Measurements from ENCODE around the gene RARB.

The RARB gene

GRCh38 chr3:25412269-25412668 is 15.8 kb upstream of the RARB start:
- no peak overlapping the region for H3K4me3 ChIP-seq (ENCODE audit: low read length)
- no peak for TF ChIP-seq EZH2phosphoT487 (IDR thresholded peaks at IDR 0.05; ENCODE audit: low read depth)
- TF ChIP-seq, protein P1, sequence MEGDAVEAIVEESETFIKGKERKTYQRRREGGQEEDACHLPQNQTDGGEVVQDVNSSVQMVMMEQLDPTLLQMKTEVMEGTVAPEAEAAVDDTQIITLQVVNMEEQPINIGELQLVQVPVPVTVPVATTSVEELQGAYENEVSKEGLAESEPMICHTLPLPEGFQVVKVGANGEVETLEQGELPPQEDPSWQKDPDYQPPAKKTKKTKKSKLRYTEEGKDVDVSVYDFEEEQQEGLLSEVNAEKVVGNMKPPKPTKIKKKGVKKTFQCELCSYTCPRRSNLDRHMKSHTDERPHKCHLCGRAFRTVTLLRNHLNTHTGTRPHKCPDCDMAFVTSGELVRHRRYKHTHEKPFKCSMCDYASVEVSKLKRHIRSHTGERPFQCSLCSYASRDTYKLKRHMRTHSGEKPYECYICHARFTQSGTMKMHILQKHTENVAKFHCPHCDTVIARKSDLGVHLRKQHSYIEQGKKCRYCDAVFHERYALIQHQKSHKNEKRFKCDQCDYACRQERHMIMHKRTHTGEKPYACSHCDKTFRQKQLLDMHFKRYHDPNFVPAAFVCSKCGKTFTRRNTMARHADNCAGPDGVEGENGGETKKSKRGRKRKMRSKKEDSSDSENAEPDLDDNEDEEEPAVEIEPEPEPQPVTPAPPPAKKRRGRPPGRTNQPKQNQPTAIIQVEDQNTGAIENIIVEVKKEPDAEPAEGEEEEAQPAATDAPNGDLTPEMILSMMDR (IDR thresholded peaks at IDR 0.05; ENCODE audit: low read depth, low read length): no peak
- H3K27ac ChIP-seq (ENCODE audit: low read length): no peak overlapping the region
- no peaks in the 10 kb centered on the region for H4K20me1 ChIP-seq (ENCODE audit: insufficient read depth, low read length)
- no peaks in the 10 kb centered on the region for H3K4me1 ChIP-seq (ENCODE audit: low read length)
- H3K9me3 ChIP-seq (ENCODE audit: insufficient read depth, low read length): no peaks in the 10 kb centered on the region
- no peak overlapping the region for H3K9ac ChIP-seq (ENCODE audit: low read length)
- no peaks in the 10 kb centered on the region for H3K79me2 ChIP-seq (ENCODE audit: low read length)
- H3K4me2 ChIP-seq (ENCODE audit: low read length): no peak overlapping the region
- H2AFZ ChIP-seq (ENCODE audit: low read depth, low read length): no peak overlapping the region
- no peaks in the 10 kb centered on the region for H3K27me3 ChIP-seq (ENCODE audit: low read depth, low read length)
- no peaks in the 10 kb centered on the region for H3K36me3 ChIP-seq (replicated peaks; ENCODE audit: low read depth, low read length)

GRCh38 chr3:25416176-25416575 is 11.9 kb upstream of the RARB start:
- Histone ChIP-seq H3K36me3 (replicated peaks; ENCODE audit: low read depth, low read length) (no peaks in the 10 kb centered on the region), H3K4me1 (ENCODE audit: low read length) (no peaks in the 10 kb centered on the region), H2AFZ (ENCODE audit: low read depth, low read length) (no peak overlapping the region), H3K9me3 (ENCODE audit: insufficient read depth, low read length) (no peaks in the 10 kb centered on the region), H3K4me2 (ENCODE audit: low read length) (no peak overlapping the region), H3K4me3 (ENCODE audit: low read length) (no peak overlapping the region), H3K27ac (ENCODE audit: low read length) (no peak overlapping the region), H3K79me2 (ENCODE audit: low read length) (no peaks in the 10 kb centered on the region), H3K9ac (ENCODE audit: low read length) (no peak overlapping the region), H4K20me1 (ENCODE audit: insufficient read depth, low read length) (no peaks in the 10 kb centered on the region), H3K27me3 (ENCODE audit: low read depth, low read length) (no peaks in the 10 kb centered on the region)
- no peak for TF ChIP-seq EZH2phosphoT487 (IDR thresholded peaks at IDR 0.05; ENCODE audit: low read depth)
- TF ChIP-seq, protein P1 (IDR thresholded peaks at IDR 0.05; ENCODE audit: low read depth, low read length): no peak

- no peaks in the 10 kb centered on the region for H3K36me3 ChIP-seq (replicated peaks; ENCODE audit: low read depth, low read length)
- no peaks in the 10 kb centered on the region for H3K79me2 ChIP-seq (ENCODE audit: low read length)
- H3K27ac ChIP-seq (ENCODE audit: low read length): no peak overlapping the region
- TF ChIP-seq, protein P1 (IDR thresholded peaks at IDR 0.05; ENCODE audit: low read depth, low read length): no peak
- no peak for TF ChIP-seq EZH2phosphoT487 (IDR thresholded peaks at IDR 0.05; ENCODE audit: low read depth)
- H3K4me2 ChIP-seq (ENCODE audit: low read length): no peak overlapping the region
- no peaks in the 10 kb centered on the region for H4K20me1 ChIP-seq (ENCODE audit: insufficient read depth, low read length)
- no peaks in the 10 kb centered on the region for H3K9me3 ChIP-seq (ENCODE audit: insufficient read depth, low read length)
- no peak overlapping the region for H3K9ac ChIP-seq (ENCODE audit: low read length)
- H3K4me1 ChIP-seq (ENCODE audit: low read length): no peaks in the 10 kb centered on the region
- no peaks in the 10 kb centered on the region for H3K27me3 ChIP-seq (ENCODE audit: low read depth, low read length)
- H2AFZ ChIP-seq (ENCODE audit: low read depth, low read length): no peak overlapping the region
- no peak overlapping the region for H3K4me3 ChIP-seq (ENCODE audit: low read length)
These were observed 9.5 kb upstream of the RARB start for GRCh38 chr3:25418596-25418995.

DNA sequence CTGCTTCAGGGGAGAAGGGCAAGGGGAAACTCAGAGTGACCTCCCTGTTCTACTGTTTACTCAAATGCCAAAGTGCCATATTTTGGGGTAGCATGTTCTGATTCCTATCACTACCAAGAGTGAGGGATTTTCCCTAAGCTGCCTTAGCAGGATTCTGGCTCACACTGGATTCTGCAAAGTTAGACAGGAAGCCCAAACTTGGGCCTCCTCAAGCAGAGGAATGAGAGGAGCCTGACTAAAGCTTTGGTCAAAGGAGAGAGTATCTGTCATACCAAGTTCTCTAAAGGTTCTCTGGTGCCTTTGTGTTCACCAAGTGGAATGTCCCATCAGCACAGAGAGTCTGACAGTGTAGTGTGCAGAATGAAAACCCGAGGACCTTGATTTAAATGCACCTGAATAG is 8.8 kb upstream of the RARB start:
- TF ChIP-seq, protein P1 (IDR thresholded peaks at IDR 0.05; ENCODE audit: low read depth, low read length): no peak
- TF ChIP-seq EZH2phosphoT487 (IDR thresholded peaks at IDR 0.05; ENCODE audit: low read depth): no peak
- Histone ChIP-seq H3K9me3 (ENCODE audit: insufficient read depth, low read length) (no peaks in the 10 kb centered on the region), H3K4me2 (ENCODE audit: low read length) (no peak overlapping the region), H2AFZ (ENCODE audit: low read depth, low read length) (no peak overlapping the region), H3K36me3 (replicated peaks; ENCODE audit: low read depth, low read length) (no peaks in the 10 kb centered on the region), H3K27ac (ENCODE audit: low read length) (no peak overlapping the region), H3K4me3 (ENCODE audit: low read length) (no peak overlapping the region), H4K20me1 (ENCODE audit: insufficient read depth, low read length) (no peaks in the 10 kb centered on the region), H3K79me2 (ENCODE audit: low read length) (no peaks in the 10 kb centered on the region), H3K27me3 (ENCODE audit: low read depth, low read length) (0 out of 2 replicates have a peak, but pooled peaks cover 4% of the 10 kb centered on the region), H3K9ac (ENCODE audit: low read length) (no peak overlapping the region), H3K4me1 (ENCODE audit: low read length) (peaks cover 6% of the 10 kb centered on the region; the same call in 1 of the 2 replicates)
